Fibroblast of pulmonary artery (primary cell): ENCODE results near the gene FAN1.

Source experiments
- DNase-seq: peaks from one replicate; pipeline ENCODE4 v3.0.0-alpha.2; 2010; ENCODE audit warnings: low read depth
- H3K4me3 ChIP-seq: replicated peaks from 2 replicates; pipeline ENCODE4 v1.5.1; 2011; ENCODE audit warnings: low read depth, mild to moderate bottlenecking, control low read depth, low read length, moderate library complexity
- TF ChIP-seq, protein P1 (sequence below): IDR thresholded peaks from 2 replicates; pipeline ENCODE4 v1.5.1; 2011; ENCODE audit warnings: mild to moderate bottlenecking, control low read depth, low read length, inconsistent platforms; ENCODE audit errors: missing control alignments

Gene FAN1

DNA sequence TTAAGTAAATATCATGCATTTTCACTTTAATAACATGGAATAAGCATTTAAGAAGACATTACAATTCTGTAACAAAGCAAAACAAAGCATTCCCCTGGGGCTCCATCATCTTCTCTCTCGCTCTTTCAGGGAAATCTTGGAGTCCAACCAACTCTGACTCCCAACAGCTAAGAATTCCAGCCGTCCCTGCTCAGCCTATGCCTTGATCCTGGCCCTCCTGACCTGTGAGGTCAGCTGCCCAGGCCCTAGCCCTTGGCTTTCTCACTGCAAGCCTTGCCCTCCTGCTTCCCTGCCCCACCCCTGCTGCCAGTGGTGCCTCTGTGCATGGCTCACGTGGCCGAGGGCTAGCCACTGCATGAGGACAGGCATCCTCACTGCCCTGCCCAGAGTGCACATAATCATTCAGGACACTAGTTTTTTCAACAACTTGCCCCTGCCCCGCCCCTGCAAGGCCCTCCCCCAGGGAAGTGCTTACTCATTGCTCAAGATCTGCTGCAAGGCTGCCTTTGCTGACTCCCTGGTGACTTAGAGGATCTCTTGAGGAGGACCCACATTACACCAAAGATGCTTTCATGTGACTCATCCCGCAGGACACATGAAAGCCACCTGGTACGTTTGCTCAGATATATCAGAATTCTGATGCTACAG, 50.1 kb downstream of the FAN1 start:
- H3K4me3 ChIP-seq: no peak overlapping the region
- TF ChIP-seq, protein P1, sequence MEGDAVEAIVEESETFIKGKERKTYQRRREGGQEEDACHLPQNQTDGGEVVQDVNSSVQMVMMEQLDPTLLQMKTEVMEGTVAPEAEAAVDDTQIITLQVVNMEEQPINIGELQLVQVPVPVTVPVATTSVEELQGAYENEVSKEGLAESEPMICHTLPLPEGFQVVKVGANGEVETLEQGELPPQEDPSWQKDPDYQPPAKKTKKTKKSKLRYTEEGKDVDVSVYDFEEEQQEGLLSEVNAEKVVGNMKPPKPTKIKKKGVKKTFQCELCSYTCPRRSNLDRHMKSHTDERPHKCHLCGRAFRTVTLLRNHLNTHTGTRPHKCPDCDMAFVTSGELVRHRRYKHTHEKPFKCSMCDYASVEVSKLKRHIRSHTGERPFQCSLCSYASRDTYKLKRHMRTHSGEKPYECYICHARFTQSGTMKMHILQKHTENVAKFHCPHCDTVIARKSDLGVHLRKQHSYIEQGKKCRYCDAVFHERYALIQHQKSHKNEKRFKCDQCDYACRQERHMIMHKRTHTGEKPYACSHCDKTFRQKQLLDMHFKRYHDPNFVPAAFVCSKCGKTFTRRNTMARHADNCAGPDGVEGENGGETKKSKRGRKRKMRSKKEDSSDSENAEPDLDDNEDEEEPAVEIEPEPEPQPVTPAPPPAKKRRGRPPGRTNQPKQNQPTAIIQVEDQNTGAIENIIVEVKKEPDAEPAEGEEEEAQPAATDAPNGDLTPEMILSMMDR: no peak
- DNase-seq: peak; percentile 82

DNA sequence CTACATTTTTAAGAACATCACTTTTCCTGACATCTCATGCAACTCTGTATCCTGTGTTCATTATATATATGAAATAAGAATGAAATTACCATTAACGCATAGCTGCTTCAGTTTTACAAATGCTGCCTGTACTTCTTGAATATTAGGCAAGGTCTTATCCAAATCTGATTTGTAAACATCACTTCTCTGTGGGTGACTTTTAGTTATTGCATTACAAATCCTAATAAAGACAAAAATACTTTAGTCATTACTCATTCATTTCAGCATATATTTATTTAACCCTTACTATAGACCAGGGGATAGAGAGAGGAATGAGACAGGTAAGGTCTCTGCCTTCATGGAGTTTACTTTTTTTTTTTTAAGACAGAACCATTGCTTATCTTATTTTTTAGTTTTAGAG, 51.0 kb downstream of the FAN1 start:
- peak; percentile 19 for DNase-seq
- TF ChIP-seq, protein P1: no peak

DNA sequence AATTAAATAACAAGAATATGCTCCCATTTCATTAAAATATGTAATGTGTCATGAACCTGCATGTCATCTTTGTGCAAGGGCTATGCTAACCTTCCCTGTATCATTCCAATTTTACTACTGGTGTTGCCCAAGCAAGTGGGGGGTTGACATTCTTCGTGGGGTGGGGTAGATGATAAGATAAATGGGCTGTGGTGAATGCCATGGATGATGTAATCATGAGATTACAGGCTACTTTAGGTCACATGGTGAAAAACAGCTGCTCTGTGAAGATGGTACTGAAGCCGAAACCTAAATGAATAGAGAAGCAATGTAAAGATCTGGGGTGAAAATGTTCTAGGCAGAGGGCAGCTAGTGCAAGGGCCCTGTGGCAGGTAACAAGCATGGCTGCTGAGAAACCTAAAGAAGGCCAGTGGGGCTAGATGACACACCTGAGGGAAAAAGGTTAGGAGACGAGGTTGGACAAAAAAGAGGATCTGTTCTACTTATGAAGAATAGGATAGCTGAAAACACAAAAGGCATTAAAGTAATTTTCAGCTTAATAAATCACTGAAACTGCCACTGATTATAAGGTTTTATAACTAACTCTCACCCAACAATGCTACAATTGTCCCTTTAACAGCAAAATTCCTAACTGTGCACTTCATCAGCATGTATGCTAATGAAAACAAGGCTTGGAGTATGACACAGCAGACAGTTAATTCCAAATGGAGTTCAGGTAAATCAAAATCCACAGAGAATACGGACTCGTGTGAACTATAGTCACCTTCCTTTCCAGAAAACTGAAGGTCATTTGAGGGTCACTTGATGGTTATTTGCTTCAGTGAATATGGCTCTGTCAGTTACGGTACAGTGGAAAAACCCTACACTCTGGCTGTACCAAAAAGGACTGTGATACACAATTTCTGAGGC, 52.8 kb downstream of the FAN1 start:
- no peak overlapping the region for H3K4me3 ChIP-seq
- TF ChIP-seq, protein P1: no peak
- DNase-seq: peak; percentile 19

More for the DNA sequence above, 51.0 kb downstream of the FAN1 start:
- H3K4me3 ChIP-seq: no peak overlapping the region

DNA sequence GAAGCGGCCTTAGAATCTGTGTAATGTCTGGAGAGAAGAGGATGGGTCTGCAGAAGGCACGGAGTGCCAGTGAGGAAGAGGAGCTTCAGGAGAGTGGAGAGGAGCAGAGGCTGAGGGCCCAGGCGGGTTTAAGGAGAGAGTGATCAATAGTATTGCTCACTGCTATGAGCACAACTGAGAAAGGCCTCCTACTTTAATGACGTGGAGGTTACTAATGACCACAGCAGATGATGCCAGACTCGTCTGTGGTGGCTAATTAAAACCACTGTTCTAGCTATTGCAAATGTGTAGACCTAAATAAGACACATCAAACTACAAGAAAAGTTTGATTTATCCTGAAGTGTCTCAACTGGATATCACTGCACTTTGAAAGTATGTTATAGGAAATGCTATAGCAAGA, 54.5 kb downstream of the FAN1 start:
- no peak overlapping the region for H3K4me3 ChIP-seq
- TF ChIP-seq, protein P1: no peak
- DNase-seq: no peak

DNA sequence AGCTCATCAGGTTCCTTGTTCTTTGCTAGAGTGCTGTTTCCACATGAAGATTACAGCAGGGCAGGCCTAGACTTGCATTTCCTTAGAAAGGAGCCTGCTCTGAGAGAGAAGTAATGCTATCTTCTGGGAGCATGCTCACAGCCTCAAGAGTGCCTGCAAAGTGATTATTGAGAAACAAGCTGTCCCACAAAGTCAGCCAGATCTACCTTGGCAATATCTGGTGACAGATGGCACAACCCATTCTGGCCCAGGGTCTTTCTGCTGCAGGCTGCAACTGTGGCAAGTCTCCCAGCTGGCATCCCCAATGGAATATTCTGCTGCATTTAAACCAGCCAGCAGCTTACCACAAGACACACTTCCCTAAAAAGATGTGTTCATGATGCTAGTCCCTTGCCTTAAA, 58.4 kb downstream of the FAN1 start:
- no peak for DNase-seq
- TF ChIP-seq, protein P1: no peak
- H3K4me3 ChIP-seq: no peak overlapping the region

DNA sequence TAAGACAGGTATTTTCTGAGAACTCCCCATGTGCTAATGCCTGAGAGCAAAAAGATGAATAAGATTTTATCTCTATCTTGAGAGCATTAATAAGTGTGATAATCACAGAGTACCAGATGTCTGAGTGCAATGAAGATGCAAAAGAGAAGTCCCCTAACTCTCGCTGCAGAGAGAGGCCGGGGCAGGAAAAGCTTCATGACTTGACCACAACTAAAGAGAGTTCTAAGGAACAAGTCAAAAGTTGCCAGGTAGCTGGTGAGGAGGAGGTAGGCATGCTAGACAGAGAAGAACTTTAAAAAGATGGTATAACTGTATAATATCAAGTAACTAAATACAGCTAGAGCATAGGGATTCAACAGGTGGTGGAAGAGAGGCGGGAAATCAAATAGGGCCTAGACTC, 58.9 kb downstream of the FAN1 start:
- TF ChIP-seq, protein P1: no peak
- no peak for DNase-seq
- no peak overlapping the region for H3K4me3 ChIP-seq
